ENCODE data around the gene MGAT5B. TPM values are rescaled to one million over a fixed set of nuclear protein-coding genes. Genes with fewer than 3 reads are reported as not detected.

The MGAT5B gene
- total RNA-seq, 4 donors from 2014 or later, result 0.19 to 0.47 TPM; not detected in 2

GRCh38 chr17:76918811-76919210 is 50.6 kb downstream of the MGAT5B start:
- 47 to 50% methylated on average over 6 of the region's 6 CpGs for WGBS, 2 donors

GRCh38 chr17:76920364-76921139 is 52.3 kb downstream of the MGAT5B start:
- intact Hi-C loops (cut with DNase I; ENCODE audit: low total_unique reads), result no loop called here
- DNase-seq (ENCODE audit: low spot score in 2 of 2), result no peak
- TF ChIP-seq POLR2A (IDR thresholded peaks at IDR 0.05), result no peak
- WGBS, 2 donors, result 68 to 74% methylated on average over 13 of the region's 13 CpGs
- H3K4me3 ChIP-seq (ENCODE audit: low read depth, poor library complexity, severe bottlenecking), result no peak overlapping the region

More at GRCh38 chr17:76918811-76919210, 50.6 kb downstream of the MGAT5B start:
- no peak for TF ChIP-seq POLR2A (IDR thresholded peaks at IDR 0.05)
- TF ChIP-seq, protein P1, sequence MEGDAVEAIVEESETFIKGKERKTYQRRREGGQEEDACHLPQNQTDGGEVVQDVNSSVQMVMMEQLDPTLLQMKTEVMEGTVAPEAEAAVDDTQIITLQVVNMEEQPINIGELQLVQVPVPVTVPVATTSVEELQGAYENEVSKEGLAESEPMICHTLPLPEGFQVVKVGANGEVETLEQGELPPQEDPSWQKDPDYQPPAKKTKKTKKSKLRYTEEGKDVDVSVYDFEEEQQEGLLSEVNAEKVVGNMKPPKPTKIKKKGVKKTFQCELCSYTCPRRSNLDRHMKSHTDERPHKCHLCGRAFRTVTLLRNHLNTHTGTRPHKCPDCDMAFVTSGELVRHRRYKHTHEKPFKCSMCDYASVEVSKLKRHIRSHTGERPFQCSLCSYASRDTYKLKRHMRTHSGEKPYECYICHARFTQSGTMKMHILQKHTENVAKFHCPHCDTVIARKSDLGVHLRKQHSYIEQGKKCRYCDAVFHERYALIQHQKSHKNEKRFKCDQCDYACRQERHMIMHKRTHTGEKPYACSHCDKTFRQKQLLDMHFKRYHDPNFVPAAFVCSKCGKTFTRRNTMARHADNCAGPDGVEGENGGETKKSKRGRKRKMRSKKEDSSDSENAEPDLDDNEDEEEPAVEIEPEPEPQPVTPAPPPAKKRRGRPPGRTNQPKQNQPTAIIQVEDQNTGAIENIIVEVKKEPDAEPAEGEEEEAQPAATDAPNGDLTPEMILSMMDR (IDR thresholded peaks at IDR 0.05), result no peak
- intact Hi-C loops (cut with DNase I; ENCODE audit: low total_unique reads), result no loop called here
- no peak for DNase-seq (ENCODE audit: low spot score in 2 of 2)
- no peak overlapping the region for H3K4me3 ChIP-seq (ENCODE audit: low read depth, poor library complexity, severe bottlenecking)

GRCh38 chr17:76921340-76922036 is 53.3 kb downstream of the MGAT5B start:
- TF ChIP-seq, protein P1 (IDR thresholded peaks at IDR 0.05), result no peak
- no peak for TF ChIP-seq POLR2A (IDR thresholded peaks at IDR 0.05)
- DNase-seq (ENCODE audit: low spot score in 2 of 2), result no peak
- intact Hi-C loops (cut with DNase I; ENCODE audit: low total_unique reads), result no loop called here
- no peak overlapping the region for H3K4me3 ChIP-seq (ENCODE audit: low read depth, poor library complexity, severe bottlenecking)
- WGBS, 2 donors, result 73 to 76% methylated on average over 12 of the region's 12 CpGs

DNA sequence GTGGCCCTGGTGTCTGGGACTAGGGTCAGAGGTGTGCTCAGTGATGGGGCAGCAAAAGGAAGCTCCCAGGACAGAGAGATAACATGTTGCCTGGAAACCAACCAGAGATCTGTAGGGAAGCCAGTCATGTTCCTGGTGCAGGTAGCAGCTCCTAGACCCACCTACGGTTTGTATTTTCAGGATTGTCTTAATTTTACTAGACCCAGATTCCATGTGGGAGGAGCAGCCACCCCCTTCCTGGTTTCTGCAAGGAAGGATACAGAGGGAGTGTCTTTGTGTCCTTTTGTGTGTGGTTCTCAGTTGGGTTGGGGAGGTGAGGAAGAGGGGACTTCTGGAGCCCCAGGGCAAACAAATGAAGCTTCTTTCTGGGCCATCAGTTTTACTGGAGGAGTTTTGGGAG is 53.9 kb downstream of the MGAT5B start:
- no peak for DNase-seq (ENCODE audit: low spot score in 2 of 2)
- TF ChIP-seq, protein P1 (IDR thresholded peaks at IDR 0.05), result no peak
- TF ChIP-seq POLR2A (IDR thresholded peaks at IDR 0.05), result no peak
- intact Hi-C loops (cut with DNase I; ENCODE audit: low total_unique reads), result no loop called here
- WGBS, 2 donors, result 21 to 69% methylated on average over 1 of the region's 1 CpG
- no peak overlapping the region for H3K4me3 ChIP-seq (ENCODE audit: low read depth, poor library complexity, severe bottlenecking)

DNA sequence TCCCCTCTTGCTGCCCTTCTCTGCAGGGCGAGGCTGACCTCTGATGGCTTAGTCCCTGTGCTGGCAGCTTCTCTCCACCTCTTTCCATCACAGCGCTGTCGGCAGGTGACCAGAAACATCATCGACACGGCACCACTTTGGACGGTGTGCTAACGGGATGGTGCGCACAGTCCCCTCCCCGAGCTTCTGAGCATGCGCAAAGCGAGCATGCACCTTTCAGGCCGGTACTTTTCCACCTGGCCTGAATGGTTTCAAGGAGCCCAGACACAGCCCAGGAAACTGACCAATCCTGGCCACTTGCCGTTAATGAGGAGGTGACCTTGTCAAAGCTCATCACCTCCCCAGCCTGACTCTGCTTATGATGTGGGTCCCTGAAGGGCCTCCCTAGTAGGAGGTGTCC is 54.8 kb downstream of the MGAT5B start:
- TF ChIP-seq, protein P1 (IDR thresholded peaks at IDR 0.05), result no peak
- no peak for TF ChIP-seq POLR2A (IDR thresholded peaks at IDR 0.05)
- 80 to 86% methylated on average over 13 of the region's 13 CpGs for WGBS, 2 donors
- DNase-seq (ENCODE audit: low spot score in 2 of 2), result no peak
- intact Hi-C loops (cut with DNase I; ENCODE audit: low total_unique reads), result no loop called here
- no peak overlapping the region for H3K4me3 ChIP-seq (ENCODE audit: low read depth, poor library complexity, severe bottlenecking)

GRCh38 chr17:76923491-76923890 is 55.3 kb downstream of the MGAT5B start:
- WGBS, 2 donors, result 79 to 80% methylated on average over 13 of the region's 13 CpGs
- intact Hi-C loops (cut with DNase I; ENCODE audit: low total_unique reads), result no loop called here

More at GRCh38 chr17:76923491-76923890, 55.3 kb downstream of the MGAT5B start:
- H3K4me3 ChIP-seq (ENCODE audit: low read depth, poor library complexity, severe bottlenecking), result no peak overlapping the region
- TF ChIP-seq, protein P1 (IDR thresholded peaks at IDR 0.05), result no peak
- TF ChIP-seq POLR2A (IDR thresholded peaks at IDR 0.05), result no peak
- DNase-seq (ENCODE audit: low spot score in 2 of 2), result no peak

Measured in lower leg skin (tissue), 4 donors.